Transverse colon (tissue), 4 donors: ENCODE data around the gene FKBP15. TPM values are rescaled to one million over a fixed set of nuclear protein-coding genes. Genes with fewer than 3 reads are reported as not detected.

Experiments
- DNase-seq: peaks from one replicate; pipeline ENCODE4 v3.0.0-alpha.2; 2019
- H3K27ac ChIP-seq, 4 donors: fragments of 200-600 bp; sonication (generic); 2 replicates each; pipeline ENCODE4 v1.5.1; 2016 to 2018; ENCODE audit warnings: inconsistent platforms in 4 of 4
- H3K27me3 ChIP-seq: fragments of 200-600 bp; sonication (generic); 2 replicates; pipeline ENCODE4 v1.5.1; 2017; ENCODE audit warnings: inconsistent platforms
- H3K36me3 ChIP-seq, 4 donors: fragments of 200-600 bp; sonication (generic); 2 replicates each; pipeline ENCODE4 v1.5.1; 2017 to 2019; ENCODE audit warnings: inconsistent platforms in 4 of 4
- H3K4me1 ChIP-seq, 4 donors: fragments of 200-600 bp; sonication (generic); 2 replicates each; pipeline ENCODE4 v1.5.1; 2017 to 2020; ENCODE audit warnings: inconsistent platforms in 4 of 4
- H3K4me3 ChIP-seq, 4 donors: fragments of 200-600 bp; sonication (generic); 1 replicate in 1 of 4; 2 replicates in 3 of 4; pipeline versions ENCODE4 v1.5.1 to v1.6.1; 2017 to 2019; ENCODE audit warnings: inconsistent platforms in 4 of 4
- H3K9me3 ChIP-seq, 2 donors: fragments of 200-600 bp; sonication (generic); 2 replicates each; pipeline ENCODE4 v1.5.1; 2017 to 2019; ENCODE audit warnings: inconsistent platforms in 2 of 2
- EP300 ChIP-seq: sonication (generic); formaldehyde crosslinking; IDR thresholded peaks from one replicate; pipeline ENCODE4 v1.6.1; 2017; ENCODE audit warnings: antibody characterized with exemption, low read depth
- POLR2A ChIP-seq: fragments of 450-650 bp; IDR thresholded peaks from one replicate; pipeline ENCODE4 v1.6.1; 2016; ENCODE audit warnings: antibody characterized with exemption, mild to moderate bottlenecking, moderate library complexity
- POLR2AphosphoS5 ChIP-seq, 3 donors: sonication (generic); formaldehyde crosslinking; IDR thresholded peaks; one replicate each; pipeline ENCODE4 v1.6.1; 2016; ENCODE audit warnings: antibody characterized with exemption in 3 of 3
- WGBS, 2 donors: methylation state at CpG; one replicate each; pipeline ENCODE4 v1.1.5; 2018; ENCODE audit warnings: low coverage in 1 of 2; 5-methylcytosine and 5-hydroxymethylcytosine counted together
- in situ Hi-C, 4 donors: fragments of 200-750 bp; cut with MboI; loops; one replicate each; pipeline versions ENCODE4 v1.15.0 to v1.15.1; 2017; ENCODE audit warnings: low sequenced_read_pairs in 3 of 4, low pct_ligation_motif_present in 1 of 4, low pct_unique_long_range_greater_than_20kb in 1 of 4
- intact Hi-C: fragments of 100-400 bp; cut with DNase I; formaldehyde crosslinking; loops from one replicate; pipeline ENCODE4 v1.15.1; 2023; ENCODE audit warnings: low total_unique reads
- total RNA-seq, 4 donors: library from RNA; depleted of rRNA; stranded (reverse); fragments of >200 nt; gene quantifications; one replicate each; pipeline ENCODE4 v1.1.0, GENCODE V29; 2016
- TF ChIP-seq, protein P1 (sequence below), 5 experiments: fragments of 200-600 bp in 3 of 5; fragments of 450-650 bp in 2 of 5; sonication (generic) in 3 of 5; IDR thresholded peaks; 1 replicate in 2 of 5; 2 replicates in 3 of 5; pipeline ENCODE4 v1.5.1; 2016 to 2017; ENCODE audit warnings: antibody characterized with exemption in 5 of 5, inconsistent platforms in 3 of 5, mild to moderate bottlenecking in 2 of 5, moderate library complexity in 1 of 5

FKBP15 gene
- total RNA-seq, 4 donors from 2014 or later = 21.4 to 33.8 (median 23.3) TPM

- in situ Hi-C loops = loop anchor here in 1 of 4 donors (25.0 kb wide), 1 partner anchor 94 kb away; no protein-coding TSS in a partner anchor
- TF ChIP-seq POLR2A = no peak
- DNase-seq = no peak
- Histone ChIP-seq H3K9me3 (no peaks in the 10 kb centered on the region), H3K27ac (peak overlapping the region in 1 of 4 donors; percentile 48), H3K4me3 (no peak overlapping the region), H3K27me3 (no peaks in the 10 kb centered on the region), H3K36me3 (no peaks in the 10 kb centered on the region), H3K4me1 (peaks cover 0 to 14% (median 4%) of the 10 kb centered on the region in 4 donors)
- 94 to 96% methylated on average over 2 of the region's 2 CpGs for WGBS, 2 donors
- intact Hi-C loops = no loop called here
These were observed 10.6 kb upstream of the FKBP15 start for GRCh38 chr9:113231701-113232100.

DNA sequence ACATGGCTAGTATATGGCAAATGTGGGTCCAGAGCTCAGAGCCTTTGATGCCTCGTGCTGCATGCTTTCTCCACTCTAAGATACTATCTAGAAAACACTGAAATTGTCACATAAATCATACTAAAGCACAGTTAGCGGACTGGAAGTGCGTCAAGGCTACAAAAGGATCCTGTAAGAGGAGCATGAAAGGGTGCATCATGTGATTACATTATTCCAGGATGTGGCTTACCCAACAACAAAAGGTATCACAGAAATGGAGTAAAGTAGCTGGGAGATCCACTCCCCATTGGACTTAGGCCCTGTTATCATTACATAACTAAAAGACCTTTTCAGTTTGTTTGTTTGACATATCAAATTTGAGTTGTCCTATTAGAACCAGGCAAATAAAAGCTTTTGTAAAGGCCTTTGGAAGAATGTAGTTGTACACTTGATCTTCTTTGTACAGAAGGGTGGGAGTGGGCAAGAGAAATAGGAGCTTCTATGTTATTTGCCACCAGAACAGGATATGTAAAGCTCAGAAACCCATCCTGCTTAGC is 7.1 kb upstream of the FKBP15 start:
- H3K27ac ChIP-seq = no peak overlapping the region
- TF ChIP-seq EP300 = no peak
- no peak for TF ChIP-seq POLR2A
- no peak for TF ChIP-seq POLR2AphosphoS5 (IDR thresholded peaks at IDR 0.05)
- no peak for DNase-seq
- H3K36me3 ChIP-seq = no peaks in the 10 kb centered on the region
- no peak overlapping the region for H3K4me3 ChIP-seq
- no peaks in the 10 kb centered on the region for H3K27me3 ChIP-seq
- no peaks in the 10 kb centered on the region for H3K9me3 ChIP-seq
- H3K4me1 ChIP-seq = peaks cover 0 to 14% (median 6%) of the 10 kb centered on the region in 4 donors
- in situ Hi-C loops = loop anchor here in 1 of 4 donors (25.0 kb wide), 1 partner anchor 91 kb away; no protein-coding TSS in a partner anchor
- intact Hi-C loops = no loop called here
- 46 to 67% methylated on average over 3 of the region's 3 CpGs for WGBS, 2 donors

DNA sequence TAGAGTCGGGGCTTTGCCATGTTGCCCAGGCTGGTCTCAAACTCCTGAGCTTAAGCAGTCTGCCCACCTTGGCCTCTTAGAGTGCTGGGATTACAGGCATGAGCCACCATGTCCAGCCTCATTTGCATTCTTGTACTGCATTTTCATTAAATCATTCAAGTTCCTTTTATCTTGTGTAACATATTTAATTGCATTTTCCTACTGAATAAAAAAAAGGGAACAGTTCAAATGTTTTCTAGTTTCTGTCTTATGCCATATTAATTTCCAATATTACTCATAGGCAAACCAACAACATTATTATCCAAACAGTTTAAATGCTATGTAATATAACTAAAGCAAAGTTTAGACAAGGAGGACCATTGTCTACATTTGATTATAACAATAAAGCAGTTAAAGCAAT is 6.4 kb upstream of the FKBP15 start:
- Histone ChIP-seq H3K4me3 (no peak overlapping the region), H3K4me1 (peaks cover 5 to 16% (median 10%) of the 10 kb centered on the region in 4 donors), H3K27me3 (no peaks in the 10 kb centered on the region), H3K9me3 (no peaks in the 10 kb centered on the region), H3K27ac (no peak overlapping the region), H3K36me3 (no peaks in the 10 kb centered on the region)
- DNase-seq = no peak
- 25 to 78% methylated on average over 1 of the region's 1 CpG for WGBS, 2 donors
- in situ Hi-C loops = loop anchor here in 1 of 4 donors (25.0 kb wide), 1 partner anchor 90 kb away; no protein-coding TSS in a partner anchor
- no peak for TF ChIP-seq POLR2AphosphoS5 (IDR thresholded peaks at IDR 0.05)
- TF ChIP-seq, protein P1, sequence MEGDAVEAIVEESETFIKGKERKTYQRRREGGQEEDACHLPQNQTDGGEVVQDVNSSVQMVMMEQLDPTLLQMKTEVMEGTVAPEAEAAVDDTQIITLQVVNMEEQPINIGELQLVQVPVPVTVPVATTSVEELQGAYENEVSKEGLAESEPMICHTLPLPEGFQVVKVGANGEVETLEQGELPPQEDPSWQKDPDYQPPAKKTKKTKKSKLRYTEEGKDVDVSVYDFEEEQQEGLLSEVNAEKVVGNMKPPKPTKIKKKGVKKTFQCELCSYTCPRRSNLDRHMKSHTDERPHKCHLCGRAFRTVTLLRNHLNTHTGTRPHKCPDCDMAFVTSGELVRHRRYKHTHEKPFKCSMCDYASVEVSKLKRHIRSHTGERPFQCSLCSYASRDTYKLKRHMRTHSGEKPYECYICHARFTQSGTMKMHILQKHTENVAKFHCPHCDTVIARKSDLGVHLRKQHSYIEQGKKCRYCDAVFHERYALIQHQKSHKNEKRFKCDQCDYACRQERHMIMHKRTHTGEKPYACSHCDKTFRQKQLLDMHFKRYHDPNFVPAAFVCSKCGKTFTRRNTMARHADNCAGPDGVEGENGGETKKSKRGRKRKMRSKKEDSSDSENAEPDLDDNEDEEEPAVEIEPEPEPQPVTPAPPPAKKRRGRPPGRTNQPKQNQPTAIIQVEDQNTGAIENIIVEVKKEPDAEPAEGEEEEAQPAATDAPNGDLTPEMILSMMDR (IDR thresholded peaks at IDR 0.05) = no peak
- no peak for TF ChIP-seq EP300
- TF ChIP-seq POLR2A = no peak
- intact Hi-C loops = no loop called here

DNA sequence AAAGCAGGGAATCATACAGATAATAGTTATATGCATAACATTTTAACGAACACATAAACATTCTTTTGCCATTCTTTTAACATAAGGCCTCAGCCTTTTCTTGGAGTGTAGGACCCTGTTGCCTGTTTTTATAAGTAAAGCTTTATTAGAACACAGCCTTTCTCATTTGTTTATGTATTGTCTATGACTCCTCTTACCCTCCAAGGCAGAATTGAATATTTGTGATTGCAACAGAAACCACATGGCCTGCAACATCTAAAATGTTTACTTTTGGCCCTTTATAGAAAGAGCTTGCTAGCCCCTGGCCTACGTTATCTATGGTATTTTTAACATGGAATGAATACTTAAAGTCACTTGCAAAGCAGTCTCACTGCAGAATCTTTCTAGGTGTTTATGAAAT is 2.9 kb upstream of the FKBP15 start:
- TF ChIP-seq EP300 (no peak), POLR2A (no peak), POLR2AphosphoS5 (IDR thresholded peaks at IDR 0.05) (no peak)
- intact Hi-C loops = no loop called here
- H3K4me1 ChIP-seq = peaks cover 17 to 37% (median 31%) of the 10 kb centered on the region in 4 donors
- H3K27me3 ChIP-seq = no peaks in the 10 kb centered on the region
- no peaks in the 10 kb centered on the region for H3K9me3 ChIP-seq
- no peak overlapping the region for H3K27ac ChIP-seq
- no peaks in the 10 kb centered on the region for H3K36me3 ChIP-seq
- 78 to 88% methylated on average over 1 to 2 of the region's 2 CpGs for WGBS, 2 donors
- H3K4me3 ChIP-seq = no peak overlapping the region
- DNase-seq = no peak
- in situ Hi-C loops = no loop called here

GRCh38 chr9:113222482-113222841 is 1.4 kb upstream of the FKBP15 start:
- peaks cover 17 to 42% (median 32%) of the 10 kb centered on the region in 4 donors for H3K4me1 ChIP-seq
- H3K27me3 ChIP-seq = no peaks in the 10 kb centered on the region
- intact Hi-C loops = no loop called here
- peak; percentile 18 for DNase-seq
- H3K9me3 ChIP-seq = no peaks in the 10 kb centered on the region
- H3K36me3 ChIP-seq = no peaks in the 10 kb centered on the region
- in situ Hi-C loops = no loop called here
- H3K4me3 ChIP-seq = peak overlapping the region; percentile 73 to 95 (median 80)
- WGBS, 2 donors = 35 to 43% methylated on average over 5 of the region's 5 CpGs
- peak overlapping the region; percentile 89 to 95 (median 92) for H3K27ac ChIP-seq
- TF ChIP-seq POLR2AphosphoS5 (IDR thresholded peaks at IDR 0.05) (peak in 2 of 3 donors; percentile 57 to 62), EP300 (no peak), POLR2A (peak; percentile 54)
- TF ChIP-seq, protein P1 (IDR thresholded peaks at IDR 0.05) = no peak
